HTERT RPE-1 (cell line): Measurements from ENCODE around the gene ARHGAP4.

Experiments used
- in situ Hi-C: fragments of 300-500 bp; cut with MboI; formaldehyde crosslinking; loops from 4 replicates; pipeline ENCODE4 v1.14.3; 2020; ENCODE audit warnings: low sequenced_read_pairs

Gene ARHGAP4

GRCh38 chrX:153928846-153929245 lies 2.8 kb upstream of the ARHGAP4 start:
- in situ Hi-C loops: no loop called here

DNA sequence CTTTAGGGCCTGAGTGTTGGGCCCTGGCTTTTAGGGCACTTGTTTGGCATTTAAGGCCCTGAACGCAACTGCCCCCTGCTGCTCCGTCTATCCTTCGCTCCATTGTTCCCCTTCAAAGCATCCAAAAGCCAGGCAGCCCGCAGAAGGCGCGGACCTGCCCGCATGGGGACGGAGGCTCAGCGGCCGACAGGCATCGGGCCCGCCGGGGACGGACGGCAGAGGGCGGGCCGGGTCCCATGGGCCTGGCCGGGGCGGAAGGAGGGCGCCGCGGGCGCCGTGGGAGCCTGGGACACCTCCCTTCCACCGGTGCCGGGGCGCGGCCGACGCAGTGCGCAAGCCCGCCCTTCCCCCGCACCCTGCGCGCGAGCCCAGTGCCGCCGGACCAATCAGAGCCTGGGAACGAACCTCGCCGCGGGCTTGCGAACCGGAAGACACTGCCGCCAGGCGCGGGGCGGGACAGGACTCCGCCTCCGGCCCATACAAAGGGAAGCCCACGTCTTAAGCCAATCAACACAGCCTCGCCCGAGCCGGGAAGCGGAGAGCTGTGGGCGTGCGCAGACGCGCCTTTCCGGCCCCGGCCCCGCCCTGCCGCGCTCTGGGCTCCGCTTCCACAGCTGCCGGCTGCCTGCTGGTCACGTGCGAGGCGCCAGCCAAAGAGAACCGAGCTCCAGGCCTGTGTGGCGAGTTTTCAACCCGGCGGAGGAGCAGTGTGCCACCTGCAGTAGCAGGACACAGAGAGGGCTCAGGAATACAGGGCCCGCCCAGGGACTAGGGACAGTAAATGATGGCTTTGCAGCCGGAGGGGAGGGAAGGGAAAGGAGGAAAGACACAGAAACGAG lies 2.1 kb upstream of the ARHGAP4 start:
- in situ Hi-C loops: no loop called here

DNA sequence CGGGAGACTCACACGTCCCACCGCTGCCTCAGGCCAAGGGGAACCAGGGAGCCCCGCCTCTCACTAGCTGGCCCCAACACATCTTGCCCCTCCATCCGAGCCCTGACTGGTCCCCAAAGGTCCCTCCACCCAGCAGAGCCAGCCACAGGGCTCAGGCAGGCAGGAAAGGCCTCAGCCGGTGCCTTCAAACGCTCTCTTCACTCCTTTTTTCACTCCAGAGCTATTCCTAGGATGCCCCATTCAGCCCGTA lies 1.5 kb upstream of the ARHGAP4 start:
- in situ Hi-C loops: no loop called here

DNA sequence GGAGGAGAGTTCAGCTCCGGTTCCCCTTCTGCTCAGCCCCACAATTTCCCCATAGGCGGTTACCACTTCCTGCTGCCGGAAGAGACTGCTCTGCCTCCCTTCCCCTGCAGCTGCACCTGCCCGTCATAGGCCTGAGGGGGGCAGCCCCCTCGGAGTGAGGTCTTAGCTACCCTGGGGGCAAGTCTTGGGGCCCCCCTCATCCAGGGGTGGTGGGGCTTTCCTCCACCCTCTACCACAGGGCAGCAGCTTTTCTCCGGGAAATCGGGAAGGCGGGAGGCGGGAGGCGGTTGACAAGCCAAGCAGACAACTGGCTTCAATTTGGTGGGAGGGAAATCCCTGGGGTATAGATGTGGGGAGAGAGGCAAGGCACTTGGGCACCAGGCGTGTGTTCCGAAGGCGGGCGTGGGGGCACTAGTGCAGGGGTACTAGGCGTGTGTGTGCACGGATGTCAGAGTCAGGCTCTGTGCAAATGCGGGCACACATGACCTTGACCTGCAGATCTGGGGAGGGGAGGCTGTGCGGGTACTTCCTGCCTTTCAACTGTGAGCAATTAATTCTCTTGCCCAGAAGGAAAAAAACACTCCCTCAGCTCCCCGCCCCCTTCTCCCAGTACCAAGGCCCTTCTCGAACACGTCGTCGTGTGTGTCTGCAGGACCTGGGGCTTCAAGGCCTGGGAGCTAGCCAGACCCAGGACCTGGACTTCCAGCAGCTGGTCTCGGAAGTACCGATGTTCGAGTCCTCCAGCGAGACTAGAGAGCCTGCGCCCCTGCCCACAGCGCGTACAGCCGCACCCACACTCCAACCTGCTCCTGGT lies 1.0 kb upstream of the ARHGAP4 start:
- in situ Hi-C loops: no loop called here

DNA sequence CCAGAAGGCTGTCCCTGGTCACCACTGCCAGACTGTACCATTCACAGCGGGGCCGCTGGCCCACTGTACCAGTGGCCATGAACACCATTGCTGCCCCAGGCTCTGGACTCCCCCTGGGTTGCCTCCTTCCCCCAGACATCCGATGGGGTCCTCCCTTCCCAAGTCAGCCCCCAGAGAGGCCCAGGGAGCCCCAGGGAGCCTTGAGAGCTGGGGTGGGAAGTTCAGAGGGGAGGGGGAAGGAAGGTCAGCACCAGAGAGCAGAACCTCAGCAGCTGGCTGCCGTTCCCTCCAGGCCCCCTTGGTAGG lies 441 bp upstream of the ARHGAP4 start:
- in situ Hi-C loops: no loop called here

GRCh38 chrX:153925387-153925738 lies 701 bp downstream of the ARHGAP4 start:
- in situ Hi-C loops: no loop called here

DNA sequence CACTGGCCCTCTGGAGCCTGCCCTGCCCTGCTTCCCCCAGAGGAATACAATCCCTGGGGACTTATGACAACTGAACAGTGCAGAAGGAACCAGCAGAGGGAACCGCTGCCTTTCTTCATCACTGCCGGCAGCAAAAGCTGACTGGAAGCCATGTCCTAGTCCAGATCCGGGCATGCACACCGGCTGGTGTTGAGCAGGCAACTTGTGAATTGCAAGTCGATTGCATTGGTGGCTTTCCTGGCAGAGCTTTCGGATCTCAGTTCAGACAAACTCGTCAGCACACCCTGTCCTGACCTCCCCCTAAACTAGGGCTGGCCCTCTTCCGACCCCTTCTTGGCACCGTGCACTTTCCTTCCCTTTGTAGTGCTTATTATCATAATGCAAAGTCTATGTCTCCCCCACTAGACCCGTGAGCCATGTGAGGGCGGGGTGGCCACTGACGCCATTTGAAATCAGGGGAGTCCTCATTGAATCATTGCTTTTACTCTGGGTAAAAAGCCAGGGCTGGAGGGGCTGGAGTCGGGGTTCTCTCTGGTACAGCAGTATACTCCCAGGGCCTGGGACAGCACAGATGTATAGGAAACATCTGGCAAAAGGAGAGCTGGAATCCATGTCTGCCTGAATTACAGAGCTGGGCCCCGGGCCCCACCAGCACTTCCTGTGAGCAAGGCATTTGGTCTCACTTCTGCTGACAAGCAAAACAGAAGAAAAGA lies 1.8 kb downstream of the ARHGAP4 start:
- in situ Hi-C loops: no loop called here

DNA sequence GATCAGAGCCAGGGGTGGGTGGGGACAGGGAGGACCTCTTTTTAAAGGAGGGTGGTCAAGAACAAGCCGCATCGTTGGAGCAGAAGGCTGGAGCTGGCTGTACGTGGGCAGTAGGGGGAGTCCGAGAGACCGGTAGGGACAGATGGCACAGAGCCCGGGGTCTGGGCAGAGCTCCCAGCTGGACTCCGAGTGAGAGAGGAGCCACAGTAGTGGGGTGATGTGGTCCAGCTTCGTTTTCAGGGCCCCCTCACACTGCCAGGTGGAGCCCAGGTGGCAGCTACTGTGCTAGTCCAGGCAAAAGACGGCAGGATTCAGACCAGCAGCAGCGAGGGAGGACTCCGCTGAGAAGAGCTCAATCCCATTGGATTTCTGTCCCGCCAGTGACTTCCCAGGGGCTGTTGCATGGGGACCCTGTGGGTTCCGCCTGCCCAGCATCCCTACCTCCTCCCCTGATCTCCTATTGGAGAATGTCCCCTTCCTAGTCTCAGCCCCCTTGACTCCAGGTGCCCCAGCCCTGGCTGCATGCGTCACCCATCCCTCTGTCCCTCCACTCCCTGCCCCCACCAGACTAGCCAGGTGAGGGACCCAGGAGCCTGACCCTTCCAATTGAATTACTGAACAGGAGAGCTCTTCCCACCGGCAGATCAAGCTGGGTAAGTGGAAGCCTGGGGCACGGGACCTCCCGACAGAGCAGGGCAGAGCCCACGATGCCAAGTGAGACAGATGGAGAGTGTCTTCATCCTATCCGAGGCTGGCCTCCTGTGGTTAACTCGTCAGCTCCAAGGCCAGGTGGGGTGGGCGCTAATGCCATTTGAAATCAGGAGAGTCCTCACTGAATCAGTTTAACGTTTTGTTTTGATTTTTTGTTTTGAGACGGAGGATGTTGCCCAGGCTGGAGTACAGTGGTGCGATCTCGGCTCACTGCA lies 2.9 kb downstream of the ARHGAP4 start:
- in situ Hi-C loops: no loop called here

DNA sequence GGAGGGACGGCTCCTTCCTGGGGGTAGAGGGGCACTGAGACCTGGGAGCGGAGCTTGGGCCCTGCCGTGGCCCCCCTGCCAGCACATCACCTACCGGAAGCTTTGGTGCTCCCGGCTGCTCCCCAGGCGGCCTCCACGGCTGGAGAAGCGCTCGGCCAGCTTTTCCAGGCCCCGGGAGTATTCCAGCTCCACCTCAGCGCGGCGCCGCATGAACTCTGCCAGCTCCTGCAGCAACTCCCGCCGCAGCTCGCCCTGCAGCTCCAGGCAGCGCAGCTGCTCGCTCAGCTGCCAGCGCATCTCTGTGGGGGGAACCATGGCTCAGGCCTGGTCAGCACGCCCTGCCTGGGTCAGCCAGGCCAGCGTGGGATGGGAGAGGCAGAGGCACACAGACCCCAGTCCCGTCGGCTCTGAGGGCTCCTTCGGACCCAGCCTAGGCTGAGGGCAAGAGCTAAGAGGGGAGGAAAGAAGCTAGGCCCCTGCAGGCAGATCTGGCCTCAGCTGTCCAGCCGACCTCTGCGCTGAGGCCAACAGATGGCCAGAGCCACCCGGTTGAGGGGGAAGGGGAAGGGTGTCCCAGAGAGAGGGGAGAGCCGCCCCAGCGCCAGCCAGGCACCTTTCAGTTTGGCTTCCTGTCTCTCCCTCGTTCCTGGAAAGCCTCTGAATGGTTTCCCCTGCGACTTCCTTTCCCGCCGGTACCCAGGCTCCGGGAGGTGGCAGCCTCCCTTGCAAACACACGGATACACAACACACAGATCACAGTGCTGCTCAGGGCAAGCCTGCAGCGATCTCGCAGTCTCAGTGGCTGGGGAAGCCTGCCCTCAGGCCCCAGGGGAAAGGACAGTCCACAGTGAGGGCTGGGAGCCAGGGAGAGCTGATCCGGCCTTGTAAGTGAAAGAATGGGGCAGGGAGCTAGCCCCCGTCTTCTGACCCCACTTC lies 4.3 kb downstream of the ARHGAP4 start:
- in situ Hi-C loops: no loop called here

- in situ Hi-C loops: no loop called here
Measured at GRCh38 chrX:153921070-153921469, 5.0 kb downstream of the ARHGAP4 start.

GRCh38 chrX:153920546-153920945 lies 5.5 kb downstream of the ARHGAP4 start:
- in situ Hi-C loops: no loop called here

DNA sequence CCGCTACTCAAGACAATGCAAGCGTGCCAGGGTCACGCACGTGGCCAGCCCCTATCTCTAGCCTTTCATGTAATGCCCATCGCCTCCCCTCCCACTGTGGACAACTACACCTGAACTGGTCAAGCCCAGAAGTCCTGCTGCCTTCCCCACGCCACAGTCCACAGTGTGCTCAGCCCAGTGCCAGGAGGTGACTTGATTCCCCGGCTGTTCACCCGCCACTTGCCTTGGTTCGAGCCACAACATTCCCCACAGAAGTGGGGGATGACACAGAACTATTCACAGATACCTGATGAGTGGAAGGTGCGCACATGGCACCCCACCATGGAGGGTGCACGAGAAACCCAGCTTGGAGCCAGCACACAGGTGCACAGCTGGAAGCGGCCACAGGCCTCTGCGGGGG lies 6.8 kb downstream of the ARHGAP4 start:
- in situ Hi-C loops: no loop called here

GRCh38 chrX:153917869-153918268 lies 8.2 kb downstream of the ARHGAP4 start:
- in situ Hi-C loops: no loop called here

DNA sequence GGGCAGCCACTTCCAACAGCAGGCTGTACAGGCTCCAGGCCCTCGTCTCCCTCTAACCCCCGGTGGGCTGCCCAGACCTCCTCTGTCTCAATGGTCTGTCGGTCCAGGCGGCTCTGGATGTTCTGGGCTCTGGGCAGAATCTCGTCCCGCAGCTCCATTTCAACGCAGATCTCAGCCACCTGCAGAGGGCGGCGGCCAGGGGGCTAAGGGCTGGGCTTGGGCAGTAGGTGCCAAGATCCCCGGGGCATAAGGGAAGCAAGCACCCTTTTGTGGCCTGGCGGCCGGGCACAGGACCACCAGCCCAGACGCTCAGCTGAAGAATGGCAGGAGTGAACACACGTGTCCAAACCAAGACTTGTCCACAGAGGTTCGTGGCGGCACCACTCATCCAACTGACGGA lies 12.4 kb downstream of the ARHGAP4 start:
- in situ Hi-C loops: no loop called here

GRCh38 chrX:153913211-153913610 lies 12.9 kb downstream of the ARHGAP4 start:
- in situ Hi-C loops: no loop called here

DNA sequence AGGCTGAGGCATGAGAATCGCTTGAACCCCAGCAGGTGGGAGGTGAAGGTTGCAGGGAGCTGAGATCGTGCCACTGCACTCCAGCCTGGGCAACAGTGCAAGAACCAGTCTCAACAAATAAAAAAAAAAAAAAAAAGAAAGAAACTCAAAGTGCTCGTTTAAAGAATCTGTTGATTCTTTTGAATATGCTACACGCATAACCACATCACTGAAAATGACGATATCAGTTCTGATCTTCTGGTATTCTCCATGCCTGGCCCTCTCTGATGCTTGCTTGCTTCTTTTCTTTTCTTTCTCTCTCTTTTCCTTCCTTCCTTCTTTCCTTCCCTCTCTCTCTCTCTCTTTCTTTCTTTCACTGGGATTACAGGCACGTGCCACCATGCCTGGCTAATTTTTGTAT lies 14.3 kb downstream of the ARHGAP4 start:
- in situ Hi-C loops: no loop called here

- in situ Hi-C loops: no loop called here
Measured at GRCh38 chrX:153910446-153910845, 15.6 kb downstream of the ARHGAP4 start.

- in situ Hi-C loops: no loop called here
Measured at GRCh38 chrX:153909980-153910360, 16.1 kb downstream of the ARHGAP4 start.

DNA sequence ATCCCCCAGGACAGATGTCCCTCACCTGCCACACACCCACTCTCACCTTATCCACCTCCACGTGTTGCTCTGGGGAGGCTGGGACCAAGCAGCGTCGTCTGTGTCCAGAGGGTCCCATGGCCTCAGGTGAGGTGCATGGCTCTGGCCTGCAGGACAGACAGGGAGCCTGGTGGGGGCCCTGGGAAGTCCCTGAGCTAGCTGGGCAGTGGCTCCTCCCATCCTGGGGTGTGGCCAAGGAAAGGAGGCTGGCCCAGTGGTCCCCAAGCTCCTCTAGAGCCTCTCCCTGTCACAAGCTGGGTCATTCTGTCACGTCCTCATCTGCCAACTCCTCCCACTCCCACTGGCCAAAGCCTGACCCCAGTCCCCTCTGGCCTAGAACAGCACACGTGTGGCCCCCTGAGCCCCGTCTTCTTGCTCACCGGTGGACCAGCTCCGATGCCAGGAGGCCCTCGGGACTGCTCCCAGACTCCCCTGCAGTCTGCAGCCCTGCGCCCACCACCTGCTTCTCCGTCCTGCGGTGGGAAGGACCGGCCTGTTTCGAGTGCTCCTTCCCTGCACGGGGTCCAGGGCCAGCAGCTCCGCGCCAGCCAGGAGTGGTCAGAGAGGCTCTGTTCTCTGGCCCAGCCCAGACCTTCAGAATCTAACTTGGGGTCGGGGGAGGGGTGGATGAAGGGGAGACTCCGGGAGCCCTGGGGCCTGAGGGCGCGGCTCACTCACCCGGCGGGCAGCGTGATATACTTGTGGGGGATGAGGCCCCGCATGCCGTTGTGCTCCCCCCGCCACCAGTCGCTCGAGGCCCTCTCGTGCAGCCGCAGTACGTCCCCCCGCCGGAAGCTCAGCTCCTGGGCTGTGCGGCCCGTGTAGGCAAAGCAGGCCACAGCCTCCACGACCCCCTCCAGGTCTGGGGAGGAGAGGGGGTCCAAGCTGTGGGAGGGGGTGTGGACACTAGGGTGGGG lies 16.8 kb downstream of the ARHGAP4 start:
- in situ Hi-C loops: no loop called here
